ENCODE measurements around the gene MCF2L2.
"Not testable (repeated sequence)": the region's sequence is repeated elsewhere in the genome, so short reads cannot be mapped to it uniquely, and the experiment has no call there.

Gene MCF2L2

DNA sequence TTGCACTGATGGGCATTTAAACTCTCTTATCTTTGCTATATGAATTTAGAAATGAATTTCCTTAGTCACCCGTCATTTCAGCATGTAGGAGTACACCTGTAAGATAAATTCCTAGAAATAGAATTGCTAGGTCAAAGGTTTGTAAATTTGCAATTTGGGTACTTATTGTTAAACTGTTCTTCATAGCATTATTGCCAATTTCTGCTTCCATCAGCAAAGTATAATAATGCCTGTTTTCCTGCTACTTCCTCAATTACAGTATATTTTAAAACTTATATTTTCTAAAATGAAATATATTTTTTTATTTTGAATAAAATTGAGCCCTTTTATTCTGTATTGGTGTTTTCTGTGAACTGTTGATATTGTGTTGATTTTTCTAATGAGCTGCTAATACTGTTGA lies 16.3 kb upstream of the MCF2L2 start:
- no peak for DNase-seq (ENCODE audit: low read depth)

DNA sequence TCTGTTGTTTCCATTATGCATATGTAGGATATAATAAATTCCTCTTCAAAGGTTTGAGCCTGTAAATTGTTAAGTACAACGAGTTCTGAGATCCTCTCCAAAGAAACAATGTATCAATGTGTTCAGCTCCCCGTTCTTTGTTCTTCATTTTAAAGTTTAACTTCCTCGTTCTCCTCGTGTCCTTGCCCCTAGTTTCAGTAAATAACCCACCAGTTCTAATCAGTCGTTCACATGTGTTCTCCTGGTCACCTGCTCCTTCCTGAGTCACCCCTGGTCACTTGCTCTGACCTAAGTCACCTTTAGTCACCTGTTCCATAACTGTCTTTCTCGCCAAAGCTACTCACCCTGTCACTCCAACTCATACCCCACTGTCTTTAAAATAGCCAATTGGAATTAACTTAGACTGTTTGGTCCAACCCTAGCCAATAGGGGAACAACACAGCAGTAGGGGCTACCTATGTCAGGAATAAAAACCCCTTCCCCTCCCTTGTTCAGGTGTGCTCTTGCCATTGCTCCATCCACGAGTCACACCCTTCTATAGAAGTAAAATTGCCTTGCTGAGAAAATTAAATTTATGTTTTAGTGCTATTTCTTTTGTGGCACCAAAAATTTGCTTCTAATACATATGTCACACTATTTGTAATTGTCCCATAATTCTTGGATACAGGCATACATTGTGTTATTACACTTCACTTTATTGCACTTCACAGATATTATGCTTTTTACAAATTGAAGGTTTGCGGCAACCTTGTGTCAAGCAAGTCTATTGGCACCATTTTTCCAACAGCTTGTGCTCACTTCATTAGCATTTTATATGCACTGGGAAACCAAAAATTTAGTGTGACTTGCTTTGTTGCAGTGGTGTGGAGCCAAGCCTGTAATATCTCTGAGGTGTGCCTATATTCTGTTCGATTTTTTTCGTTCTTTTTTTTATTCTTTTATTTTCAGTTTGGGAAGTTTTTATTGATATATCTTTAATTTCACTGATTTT lies 15.3 kb upstream of the MCF2L2 start:
- no peak for DNase-seq (ENCODE audit: low read depth)

DNA sequence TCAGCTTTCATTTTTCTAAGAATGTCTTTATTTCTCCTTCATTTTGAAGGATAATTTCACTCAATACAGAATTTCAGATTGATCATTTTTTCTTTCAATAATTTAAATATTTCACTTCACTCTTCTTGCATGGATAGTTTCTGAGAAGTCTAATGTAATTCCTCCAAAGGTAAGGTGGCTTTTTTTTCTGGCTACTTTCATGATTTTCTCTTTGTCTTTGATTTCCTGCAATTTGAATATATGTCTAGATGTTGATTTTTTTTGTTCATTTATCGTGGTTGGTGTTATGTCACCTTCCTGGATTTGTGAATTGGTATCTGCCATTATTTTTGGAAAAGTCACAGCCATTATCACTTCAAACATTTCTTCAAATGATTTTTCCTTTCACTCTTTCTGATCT lies 14.6 kb upstream of the MCF2L2 start:
- DNase-seq (ENCODE audit: low read depth) = no peak

DNA sequence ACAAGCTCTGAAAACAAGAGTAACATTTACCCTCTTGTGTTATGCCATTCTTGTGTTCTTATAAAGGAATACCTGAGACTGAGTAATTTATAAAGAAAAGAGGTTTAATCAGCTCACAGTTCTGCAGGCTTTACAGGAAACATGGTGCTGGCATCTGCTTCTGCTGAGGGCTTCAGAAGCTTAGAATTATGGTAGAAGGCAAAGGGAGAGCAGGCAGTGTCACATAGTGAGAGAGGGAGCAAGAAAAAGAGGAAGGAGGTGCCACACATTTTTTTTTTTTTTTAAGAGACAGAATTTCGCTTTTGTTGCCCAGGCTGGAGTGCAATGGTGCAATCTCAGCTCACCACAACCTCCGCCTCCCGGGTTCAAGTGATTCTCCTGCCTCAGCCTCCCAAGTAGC lies 12.1 kb upstream of the MCF2L2 start:
- DNase-seq (ENCODE audit: low read depth) = not testable (repeated sequence)

DNA sequence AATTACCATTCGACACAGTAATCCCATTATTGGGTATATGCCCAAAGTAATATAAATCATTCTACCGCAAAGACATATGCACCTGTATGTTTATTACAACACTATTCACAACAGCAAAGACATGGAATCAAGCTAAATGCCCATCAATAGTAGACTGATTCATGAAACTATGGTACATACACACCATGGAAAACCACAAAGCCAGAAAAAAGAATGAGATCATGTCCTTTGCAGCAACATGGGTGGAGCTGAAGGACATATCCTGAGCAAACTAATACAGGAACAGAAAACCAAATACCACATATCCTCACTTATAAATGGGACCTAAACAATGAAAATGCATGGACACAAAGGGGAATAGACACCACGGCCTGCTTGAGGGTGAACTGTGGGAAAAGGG lies 11.1 kb upstream of the MCF2L2 start:
- no peak for DNase-seq (ENCODE audit: low read depth)

DNA sequence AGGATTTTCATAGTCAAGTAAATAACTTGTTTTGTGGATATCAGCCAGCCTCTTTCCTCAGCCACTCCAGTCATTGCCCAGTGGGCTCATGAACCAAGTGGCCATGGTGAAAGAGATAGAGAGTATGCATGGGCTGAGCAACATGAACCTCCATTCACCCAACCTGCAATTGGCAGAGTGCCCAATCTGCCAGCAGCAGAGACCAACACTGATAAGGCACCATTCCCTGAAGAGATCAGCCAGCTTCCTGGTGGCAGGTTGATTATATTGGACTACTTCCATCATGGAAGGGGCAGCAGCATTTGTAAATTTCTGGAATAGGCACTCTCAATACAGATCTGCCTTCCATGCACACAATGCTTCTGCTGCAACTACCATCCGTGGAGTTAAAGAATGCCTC lies 10.3 kb upstream of the MCF2L2 start:
- DNase-seq (ENCODE audit: low read depth) = no peak

DNA sequence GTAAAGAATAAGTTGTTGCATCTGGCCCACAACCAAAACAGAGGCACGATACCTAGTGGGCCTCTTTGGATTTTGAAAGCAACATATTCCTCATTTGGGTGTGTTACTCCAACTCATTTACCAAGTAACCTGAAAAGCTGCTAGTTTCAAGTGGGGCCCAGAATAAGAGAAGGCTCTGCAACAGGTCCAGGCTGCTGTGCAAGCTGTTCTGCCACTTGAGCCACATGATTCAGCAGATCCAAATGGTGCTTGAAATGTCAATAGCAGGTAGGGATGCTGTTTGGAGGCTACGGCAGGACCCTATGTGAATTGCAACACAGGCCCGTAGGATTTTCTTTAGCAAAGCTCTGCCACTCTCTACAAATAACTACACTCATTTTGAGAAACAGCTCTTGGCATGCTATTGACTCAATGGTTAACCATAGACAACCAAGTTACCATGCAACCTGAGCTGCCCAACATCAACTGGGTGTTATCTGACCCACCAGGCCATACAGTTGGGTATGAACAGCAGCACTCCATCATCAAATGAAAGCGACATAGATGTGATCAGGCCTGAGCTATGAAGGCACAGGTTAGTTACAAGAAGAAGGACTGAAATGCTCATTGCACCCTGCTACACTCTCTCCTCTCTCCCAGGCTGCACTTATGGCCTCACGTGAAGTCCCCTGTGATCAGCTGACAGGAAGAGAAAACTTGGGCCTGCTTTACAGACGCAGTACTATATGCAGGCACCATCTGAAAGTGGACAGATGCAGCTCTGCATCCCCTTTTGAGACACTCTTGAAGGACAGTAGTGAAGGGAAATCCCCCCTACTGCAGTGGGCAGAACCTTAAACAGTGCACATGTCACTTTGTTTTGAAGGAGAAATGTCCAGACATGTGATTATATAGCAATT lies 9.5 kb upstream of the MCF2L2 start:
- no peak for DNase-seq (ENCODE audit: low read depth)

DNA sequence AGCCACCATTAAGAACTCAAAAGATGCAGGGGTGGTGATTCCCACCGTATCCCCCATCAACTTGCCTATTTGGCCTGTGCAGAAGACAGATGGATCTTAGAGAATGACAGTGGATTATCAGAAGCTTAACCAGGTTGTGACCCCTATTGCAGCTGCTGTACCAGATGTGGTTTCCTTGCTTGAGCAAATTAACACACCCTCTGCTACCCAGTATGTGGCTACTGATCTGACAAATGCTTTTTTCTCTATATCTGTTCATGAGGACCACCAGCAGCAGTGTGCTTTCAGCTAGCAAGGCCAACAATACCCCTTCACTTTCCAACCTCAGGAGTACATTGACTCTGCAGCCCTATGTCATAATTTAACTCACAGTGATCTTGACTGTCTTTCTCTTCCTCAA lies 8.6 kb upstream of the MCF2L2 start:
- DNase-seq (ENCODE audit: low read depth) = no peak

DNA sequence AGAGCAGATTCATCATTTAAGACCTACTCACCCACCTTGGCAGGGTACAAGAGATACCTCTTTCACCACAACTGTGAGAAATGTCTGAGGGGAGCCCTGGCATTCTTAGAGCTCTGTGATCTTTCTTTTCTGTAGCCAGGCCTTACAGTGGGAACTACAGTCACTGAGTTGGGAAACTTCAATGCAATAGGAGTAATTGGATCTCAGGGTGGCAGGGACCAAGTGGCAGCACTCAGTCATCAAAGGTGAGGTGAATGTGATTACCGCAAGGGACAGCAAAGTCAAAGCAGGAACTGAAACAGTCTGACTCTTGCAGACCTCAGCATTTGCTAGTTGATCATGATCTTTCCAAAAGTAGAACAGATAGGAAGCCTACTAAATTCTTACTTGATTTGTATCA lies 7.2 kb upstream of the MCF2L2 start:
- no peak for DNase-seq (ENCODE audit: low read depth)

DNA sequence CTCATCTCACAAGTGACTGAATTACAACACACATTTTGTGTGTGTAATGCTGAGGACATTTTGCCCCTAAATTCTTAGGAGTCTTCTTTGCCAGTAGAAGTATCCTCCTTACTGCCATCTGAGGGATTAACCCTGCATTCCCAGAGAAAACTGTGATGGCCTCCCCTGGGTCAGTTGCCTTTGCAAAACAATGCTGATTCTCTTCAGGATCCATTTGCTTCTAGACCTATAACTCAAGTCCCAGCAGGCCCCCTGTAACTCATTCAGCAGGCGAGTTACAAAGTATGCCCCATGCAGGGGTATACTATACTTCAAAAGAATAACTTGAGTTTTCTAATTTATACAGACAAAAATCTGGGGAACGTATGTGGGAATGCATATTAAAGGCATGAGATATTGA lies 6.6 kb upstream of the MCF2L2 start:
- no peak for DNase-seq (ENCODE audit: low read depth)

DNA sequence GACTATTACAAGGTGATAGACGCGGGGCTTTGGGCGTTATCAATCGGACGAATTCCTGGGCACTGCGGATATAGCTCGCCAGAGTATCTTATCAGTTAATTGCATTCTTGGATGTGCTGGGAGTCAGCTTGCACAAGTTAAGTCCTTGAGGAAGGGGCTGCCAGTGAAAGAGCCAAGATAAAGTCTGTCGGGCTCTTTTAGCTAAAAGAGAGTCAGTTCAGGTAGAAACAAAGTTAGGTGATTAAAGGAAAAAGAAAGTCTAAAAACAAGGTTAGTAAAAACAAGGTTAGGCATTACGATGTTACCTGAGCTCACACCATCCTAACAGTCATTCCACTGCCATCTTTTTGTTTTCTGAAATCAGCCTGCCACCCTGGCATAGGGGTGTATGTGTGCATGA lies 6.1 kb upstream of the MCF2L2 start:
- DNase-seq (ENCODE audit: low read depth) = no peak

DNA sequence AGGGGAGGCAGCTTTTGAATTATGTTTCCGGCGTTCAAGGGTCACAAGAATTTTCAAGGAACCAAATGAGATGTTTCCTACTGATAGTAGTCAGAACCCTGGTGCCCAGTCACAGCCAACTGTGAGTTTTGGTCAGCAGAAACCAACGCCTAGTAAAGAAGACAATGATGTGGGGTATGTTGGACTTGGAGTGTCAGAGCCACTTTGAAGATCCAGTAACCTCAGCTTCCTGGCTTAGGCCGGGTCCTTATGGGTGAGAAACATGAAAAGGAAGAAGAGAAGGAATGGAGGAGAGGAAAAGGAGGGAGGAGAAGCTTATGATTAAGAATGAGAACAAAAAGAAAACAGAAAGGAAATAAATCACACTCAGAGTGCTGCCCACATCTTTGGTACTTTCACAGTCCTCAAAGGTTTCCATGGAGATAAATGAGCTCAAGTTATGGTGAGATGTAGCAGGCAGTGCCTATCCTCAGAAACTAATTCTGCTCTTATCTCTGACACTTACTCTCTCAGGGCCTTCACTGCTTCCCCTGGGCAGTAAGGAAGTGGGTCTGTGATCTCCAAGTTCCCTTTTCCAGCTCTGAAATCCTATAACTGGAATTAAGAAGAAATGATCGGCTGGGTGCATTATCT lies 2.0 kb upstream of the MCF2L2 start:
- DNase-seq (ENCODE audit: low read depth) = no peak

DNA sequence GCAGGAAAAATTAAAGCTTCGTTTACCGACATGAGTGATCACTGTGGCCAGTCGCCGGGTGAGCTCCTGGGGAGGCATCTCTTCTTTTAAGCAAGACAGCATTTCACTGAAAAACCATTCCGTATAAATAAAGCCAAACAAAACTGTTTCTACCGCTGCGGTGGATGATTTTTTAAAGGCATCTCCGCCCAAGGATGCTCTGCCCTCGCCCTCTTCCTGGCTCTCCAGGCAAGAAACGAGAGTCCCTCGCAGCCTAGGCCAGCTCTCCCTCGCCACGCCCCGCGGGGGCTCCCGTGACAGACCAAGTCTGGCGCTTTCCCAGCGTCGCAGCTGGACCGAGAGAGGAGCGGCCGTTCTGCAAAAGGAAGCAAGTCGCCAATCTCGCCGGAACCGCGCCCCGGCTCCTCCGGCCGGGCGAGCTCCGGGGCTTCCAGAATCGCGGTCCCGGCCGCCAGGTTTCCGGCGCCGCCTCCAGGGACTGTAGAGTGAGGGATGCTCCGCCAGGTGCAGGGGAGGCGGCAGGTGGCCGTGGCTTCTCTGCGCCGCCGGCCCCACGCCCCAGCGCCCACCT lies 458 bp downstream of the MCF2L2 start:
- no peak for DNase-seq (ENCODE audit: low read depth)

DNA sequence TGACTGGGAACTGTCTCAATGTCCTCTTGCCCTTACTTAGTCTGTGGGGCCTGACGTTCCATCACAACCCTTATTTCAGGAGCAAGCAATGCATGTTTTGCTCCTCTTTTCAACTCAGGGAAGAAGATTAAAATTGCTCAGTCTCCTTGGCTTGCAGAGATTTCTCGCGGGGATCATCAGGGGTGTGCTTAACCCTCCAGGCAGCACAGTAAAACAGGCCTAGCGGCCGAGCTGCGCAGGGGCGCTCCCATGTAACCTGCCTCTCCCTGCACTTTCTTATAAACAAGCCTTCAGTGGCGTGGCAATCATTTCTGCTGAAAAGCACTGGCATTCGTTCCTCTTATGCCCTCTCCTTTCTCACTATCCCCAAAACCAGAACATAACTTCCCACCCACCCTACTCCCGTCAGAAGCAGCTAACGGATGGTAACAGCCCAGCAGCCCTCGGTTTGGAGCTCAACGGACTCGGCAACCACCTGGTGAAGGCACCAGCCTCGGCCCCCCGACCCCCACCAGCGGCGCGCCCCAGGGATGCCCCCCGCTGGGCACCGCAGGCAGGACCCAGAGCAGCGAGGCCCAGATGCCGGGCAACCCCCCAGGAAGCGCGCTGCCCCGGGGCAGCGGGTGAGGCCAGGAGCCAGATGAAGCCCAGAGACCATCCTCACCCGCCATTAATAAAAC lies 1.1 kb downstream of the MCF2L2 start:
- no peak for DNase-seq (ENCODE audit: low read depth)

DNA sequence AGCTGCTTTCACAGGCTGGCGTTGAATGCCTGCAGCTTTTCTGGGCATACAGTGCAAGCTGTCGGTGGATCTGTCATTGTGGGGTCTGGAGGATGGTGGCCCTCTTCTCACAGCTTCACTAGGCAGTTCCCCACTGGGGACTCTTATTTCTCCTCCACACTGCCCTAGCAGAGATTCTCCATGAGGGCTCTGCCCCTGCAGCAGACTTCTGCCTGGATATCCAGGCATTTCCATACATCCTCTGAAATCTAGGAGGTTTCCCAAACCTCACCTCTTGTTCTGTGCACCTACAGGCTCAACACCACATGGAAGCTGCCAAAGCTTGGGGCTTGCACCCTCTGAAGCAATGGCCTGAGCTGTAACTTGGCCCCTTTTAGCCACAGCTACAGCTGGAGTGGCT lies 9.6 kb downstream of the MCF2L2 start:
- DNase-seq (ENCODE audit: low read depth) = not testable (repeated sequence)

DNA sequence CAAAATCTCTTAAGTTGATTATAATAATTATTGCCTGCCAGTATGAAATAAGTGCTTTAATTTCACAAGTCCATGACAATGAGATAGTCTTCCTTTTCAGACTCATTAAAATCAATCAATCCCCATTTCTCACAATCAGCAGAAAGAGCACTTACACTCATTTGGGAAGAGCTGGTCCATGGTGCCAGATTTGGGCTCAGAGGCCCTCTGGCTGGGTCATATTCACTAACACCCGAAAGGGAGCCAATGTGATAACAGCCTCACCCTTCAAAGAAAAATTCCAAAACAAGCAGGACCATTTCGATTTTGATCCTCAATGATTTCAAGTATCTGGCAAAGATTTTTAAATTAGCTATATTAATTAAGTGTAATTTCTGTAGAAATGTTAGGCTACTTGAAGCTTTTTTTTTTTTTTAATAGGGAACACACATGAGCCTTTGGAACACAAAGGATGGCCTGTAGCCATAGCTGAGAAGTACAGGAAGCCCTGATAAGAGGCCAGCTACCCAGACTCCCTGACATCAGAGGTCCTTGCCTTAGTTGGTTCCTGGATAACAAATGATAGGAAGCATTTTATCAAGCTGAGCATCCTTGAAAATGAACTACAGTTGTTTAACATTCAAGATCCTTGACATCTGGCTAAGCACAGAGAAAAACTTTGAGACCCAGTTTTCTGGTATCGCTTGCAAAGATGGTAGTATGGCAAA lies 17.1 kb downstream of the MCF2L2 start:
- no peak for DNase-seq (ENCODE audit: low read depth)

DNA sequence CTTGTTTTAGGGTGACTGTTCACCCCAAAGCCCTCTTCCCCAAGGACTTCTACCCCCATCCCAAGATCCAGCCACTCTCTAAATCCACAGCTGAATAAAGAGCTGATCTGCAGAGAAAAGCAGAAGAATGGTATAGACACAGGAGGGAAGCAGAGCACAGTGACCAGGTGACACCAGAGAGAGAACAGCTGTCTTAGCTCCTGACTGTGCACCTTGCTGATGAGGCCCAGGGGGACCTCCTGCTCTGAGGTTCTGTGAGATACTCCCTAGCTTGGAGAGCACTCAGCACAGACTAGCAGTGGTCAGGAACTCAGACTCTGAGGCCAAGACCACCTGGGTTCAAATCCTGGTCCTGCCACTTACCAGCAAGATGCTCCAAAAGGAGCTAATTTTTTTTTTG lies 17.7 kb downstream of the MCF2L2 start:
- DNase-seq (ENCODE audit: low read depth) = no peak

DNA sequence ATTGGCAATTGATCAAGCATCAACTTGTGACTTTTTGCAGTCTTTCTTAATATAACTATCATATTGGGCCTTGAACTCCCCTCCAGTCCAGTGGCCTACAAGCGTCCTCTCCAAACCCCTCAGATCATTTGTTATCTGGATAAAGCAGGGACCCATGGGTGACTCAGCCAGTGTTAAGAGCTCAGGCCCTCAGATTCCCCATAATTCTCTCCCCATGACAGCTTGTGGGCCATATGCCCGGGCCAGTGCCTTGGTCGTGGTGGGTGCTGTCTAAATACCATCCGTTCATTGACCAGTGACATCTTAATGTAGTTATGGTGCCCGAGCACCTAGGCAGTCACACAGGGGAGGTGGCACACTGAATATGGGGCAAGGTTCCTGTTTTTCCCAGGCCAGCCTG lies 18.1 kb downstream of the MCF2L2 start:
- DNase-seq (ENCODE audit: low read depth) = no peak

DNA sequence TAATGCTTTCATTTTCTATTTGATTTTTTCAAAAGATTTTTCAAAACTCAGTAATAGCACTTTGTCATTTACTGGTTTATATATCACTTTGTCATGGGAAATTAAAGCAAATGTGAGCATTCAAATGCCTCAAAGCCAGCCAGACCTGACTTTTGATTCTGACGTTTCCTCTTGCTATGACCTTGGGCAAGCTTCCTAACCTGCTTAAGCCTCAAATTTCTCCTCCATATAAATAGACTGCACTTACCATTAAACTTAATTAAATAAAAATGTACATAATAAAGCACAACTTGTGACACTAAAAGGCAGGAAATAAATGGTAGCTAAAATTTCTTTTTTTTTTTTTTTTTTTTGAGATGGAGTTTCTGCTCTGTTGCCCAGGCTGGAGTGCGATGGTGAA lies 19.2 kb downstream of the MCF2L2 start:
- DNase-seq (ENCODE audit: low read depth) = no peak

DNA sequence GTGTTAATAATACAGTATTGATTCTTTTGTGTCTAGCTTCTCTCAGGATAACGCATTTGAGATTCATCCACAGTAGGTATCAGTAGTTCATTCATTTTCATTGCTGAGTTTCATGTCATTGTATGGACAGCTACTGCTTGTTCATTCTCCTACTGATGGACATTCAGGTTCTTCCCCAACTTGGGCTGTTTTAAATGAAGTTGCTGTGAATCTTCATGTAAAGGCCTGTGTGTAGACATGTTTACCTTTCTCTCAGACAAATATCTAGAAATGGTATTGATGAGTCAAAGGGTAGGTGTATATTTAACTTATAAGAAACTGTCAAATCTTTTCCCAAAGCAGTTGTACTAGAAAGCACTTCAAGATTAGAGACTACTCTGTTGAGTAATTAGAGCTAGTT lies 26.7 kb downstream of the MCF2L2 start:
- DNase-seq (ENCODE audit: low read depth) = no peak

DNA sequence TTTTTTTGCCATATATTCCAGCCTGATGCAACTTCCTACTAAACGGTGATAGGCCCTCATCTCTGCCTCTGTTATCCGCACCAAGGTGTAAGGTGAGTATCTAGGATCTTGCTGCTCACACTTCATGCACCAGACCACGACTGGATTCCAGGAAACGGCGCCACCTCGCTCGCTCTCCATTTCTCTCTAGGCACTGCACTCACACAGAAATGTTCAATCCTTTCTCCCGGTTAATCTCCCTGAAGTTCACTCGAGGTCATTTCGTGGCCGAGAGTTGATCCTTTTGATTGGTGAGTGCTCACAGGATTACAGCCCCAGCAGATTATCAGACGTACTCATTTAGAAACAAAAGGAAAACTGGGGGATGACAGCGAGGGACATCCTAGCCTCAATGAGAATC lies 28.1 kb downstream of the MCF2L2 start:
- no peak for DNase-seq (ENCODE audit: low read depth)
